Left lung (tissue), 10 donors: ENCODE results near the gene FAM120B. TPM values are rescaled to one million over a fixed set of nuclear protein-coding genes. Genes with fewer than 3 reads are reported as not detected.
A peak's percentile ranks its signal among the peaks of the same experiment; 100 is the strongest.

Experiments used
- ATAC-seq: fragments of 200-7000 bp; cut with Tn5 transposase; one replicate; pipeline ENCODE4 v1.9.1; 2020; ENCODE audit warnings: moderate library complexity
- DNase-seq, 4 donors: peaks; one replicate each; pipeline ENCODE4 v3.0.0-alpha.2; 2013 to 2020
- H3K27ac ChIP-seq, 2 donors: fragments of 200-600 bp; sonication (generic) in 1 of 2; one replicate each; pipeline versions ENCODE4 v1.5.0 to v1.8.0; 2020 to 2021
- H3K27me3 ChIP-seq, 2 donors: fragments of 200-600 bp; sonication (generic) in 1 of 2; one replicate each; pipeline versions ENCODE4 v1.5.0 to v1.8.0; 2020 to 2021
- H3K36me3 ChIP-seq, 2 donors: fragments of 200-600 bp; sonication (generic) in 1 of 2; one replicate each; pipeline versions ENCODE4 v1.5.0 to v1.8.0; 2020 to 2021
- H3K4me1 ChIP-seq, 2 donors: fragments of 200-600 bp; one replicate each; pipeline ENCODE4 v1.8.0; 2021
- H3K4me3 ChIP-seq, 2 donors: fragments of 200-600 bp; sonication (generic) in 1 of 2; one replicate each; pipeline versions ENCODE4 v1.5.0 to v1.8.0; 2020 to 2021; ENCODE audit warnings: mild to moderate bottlenecking in 1 of 2
- H3K9me3 ChIP-seq, 2 donors: fragments of 200-600 bp; sonication (generic) in 1 of 2; one replicate each; pipeline versions ENCODE4 v1.5.0 to v1.8.0; 2020 to 2021
- intact Hi-C, 2 donors: fragments of 100-400 bp; cut with DNase I; formaldehyde crosslinking; loops; one replicate each; pipeline versions ENCODE4 v1.11.2 to v1.14.2; 2022
- polyA plus RNA-seq, 6 donors: library from polyadenylated mRNA; unstranded; fragments of 120-200 nt; gene quantifications; one replicate each; pipeline ENCODE4 v1.2.1, GENCODE V29; 2013; ENCODE audit not compliant: insufficient read length in 6 of 6
- total RNA-seq, 2 donors: library from RNA; stranded (reverse); fragmentation: NEBNext Ultra II Directional; extraction: Animal tissue kit (Norgen Biotek cat#: 25700); gene quantifications; one replicate each; pipeline ENCODE4 v1.2.1, GENCODE V29; 2021
- TF ChIP-seq, protein P1 (sequence below), 2 donors: fragments of 200-600 bp; sonication (generic) in 1 of 2; IDR thresholded peaks; one replicate each; pipeline versions ENCODE4 v1.5.0 to v1.8.0; 2021; ENCODE audit warnings: antibody characterized with exemption in 2 of 2
- donor health status: DM: no; HTN: yes; CAD: no.
- donor health status: DM: no; HTN: no; CAD: no.

FAM120B gene
- total and polyA plus RNA-seq, 8 donors = 26.6 to 37.7 (median 35.5) TPM

DNA sequence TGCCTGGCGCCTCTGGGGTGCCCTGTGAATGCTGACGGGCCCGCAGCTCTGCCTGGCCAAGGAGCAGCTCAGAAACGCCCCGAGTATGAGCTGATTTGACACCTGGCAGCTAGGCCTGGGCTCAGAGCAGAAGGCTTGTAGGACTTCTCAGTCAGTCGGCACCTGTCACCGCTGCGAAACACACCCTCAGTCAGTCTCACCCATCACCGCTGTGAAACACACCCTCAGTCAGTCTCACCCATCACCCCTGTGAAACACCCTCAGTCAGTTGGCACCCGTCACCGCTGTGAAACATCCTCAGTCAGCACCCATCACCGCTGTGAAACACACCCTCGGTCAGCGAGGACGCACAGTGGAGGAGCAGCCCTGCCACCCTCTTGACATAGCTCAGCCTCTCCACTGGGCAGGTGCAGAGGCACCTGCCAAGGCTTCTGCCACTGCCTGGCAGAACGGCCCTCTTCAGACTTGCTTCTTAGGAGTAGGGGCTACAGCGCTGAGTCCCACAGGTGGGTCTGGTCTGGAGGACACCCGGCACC lies 137.6 kb downstream of the FAM120B start:
- TF ChIP-seq, protein P1, sequence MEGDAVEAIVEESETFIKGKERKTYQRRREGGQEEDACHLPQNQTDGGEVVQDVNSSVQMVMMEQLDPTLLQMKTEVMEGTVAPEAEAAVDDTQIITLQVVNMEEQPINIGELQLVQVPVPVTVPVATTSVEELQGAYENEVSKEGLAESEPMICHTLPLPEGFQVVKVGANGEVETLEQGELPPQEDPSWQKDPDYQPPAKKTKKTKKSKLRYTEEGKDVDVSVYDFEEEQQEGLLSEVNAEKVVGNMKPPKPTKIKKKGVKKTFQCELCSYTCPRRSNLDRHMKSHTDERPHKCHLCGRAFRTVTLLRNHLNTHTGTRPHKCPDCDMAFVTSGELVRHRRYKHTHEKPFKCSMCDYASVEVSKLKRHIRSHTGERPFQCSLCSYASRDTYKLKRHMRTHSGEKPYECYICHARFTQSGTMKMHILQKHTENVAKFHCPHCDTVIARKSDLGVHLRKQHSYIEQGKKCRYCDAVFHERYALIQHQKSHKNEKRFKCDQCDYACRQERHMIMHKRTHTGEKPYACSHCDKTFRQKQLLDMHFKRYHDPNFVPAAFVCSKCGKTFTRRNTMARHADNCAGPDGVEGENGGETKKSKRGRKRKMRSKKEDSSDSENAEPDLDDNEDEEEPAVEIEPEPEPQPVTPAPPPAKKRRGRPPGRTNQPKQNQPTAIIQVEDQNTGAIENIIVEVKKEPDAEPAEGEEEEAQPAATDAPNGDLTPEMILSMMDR (IDR thresholded peaks at IDR 0.05) = no peak
- no peak overlapping the region for H3K4me3 ChIP-seq
- H3K36me3 ChIP-seq = no peaks in the 10 kb centered on the region
- H3K4me1 ChIP-seq = no peaks in the 10 kb centered on the region
- intact Hi-C loops = no loop called here
- DNase-seq (peak in 2 of 4 donors; percentile 55 to 71), ATAC-seq (peak; percentile 83)
- H3K27me3 ChIP-seq = no peaks in the 10 kb centered on the region
- no peak overlapping the region for H3K27ac ChIP-seq
- no peaks in the 10 kb centered on the region for H3K9me3 ChIP-seq

DNA sequence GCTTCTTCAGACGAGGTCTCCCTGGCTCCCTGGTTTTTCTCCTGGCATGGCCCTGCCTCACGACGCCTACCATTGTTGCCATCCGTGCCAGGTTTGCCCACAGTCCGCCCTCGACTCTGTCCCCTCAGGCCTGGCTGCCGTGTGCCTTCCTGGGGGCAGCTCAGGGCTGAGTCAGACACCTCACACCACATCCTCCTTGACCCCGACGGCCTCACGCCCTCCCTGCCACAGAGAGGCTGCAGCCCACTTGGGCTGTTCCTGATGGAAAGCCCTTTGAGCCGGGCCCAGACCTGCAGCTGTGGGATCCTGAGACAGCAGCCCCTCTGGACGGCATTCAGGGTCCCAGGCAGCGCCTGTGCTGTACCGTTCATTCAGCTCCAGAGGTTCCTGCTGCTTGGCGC lies 138.3 kb downstream of the FAM120B start:
- no peak for ATAC-seq
- TF ChIP-seq, protein P1 (IDR thresholded peaks at IDR 0.05) = no peak
- no peaks in the 10 kb centered on the region for H3K36me3 ChIP-seq

GRCh38 chr6:170445487-170445886 lies 138.9 kb downstream of the FAM120B start:
- Histone ChIP-seq H3K4me3 (no peak overlapping the region), H3K27ac (no peak overlapping the region), H3K27me3 (no peaks in the 10 kb centered on the region), H3K36me3 (no peaks in the 10 kb centered on the region), H3K9me3 (no peaks in the 10 kb centered on the region), H3K4me1 (no peaks in the 10 kb centered on the region)
- TF ChIP-seq, protein P1 (IDR thresholded peaks at IDR 0.05) = no peak
- intact Hi-C loops = no loop called here
- ATAC-seq = peak; percentile 20
- DNase-seq = peak in 3 of 4 donors; percentile 37 to 60 (median 59)

More for the DNA sequence above, 138.3 kb downstream of the FAM120B start:
- intact Hi-C loops = no loop called here
- peak in 1 of 4 donors; percentile 68 for DNase-seq
- no peak overlapping the region for H3K4me3 ChIP-seq
- no peaks in the 10 kb centered on the region for H3K9me3 ChIP-seq
- no peak overlapping the region for H3K27ac ChIP-seq
- H3K27me3 ChIP-seq = no peaks in the 10 kb centered on the region
- no peaks in the 10 kb centered on the region for H3K4me1 ChIP-seq

DNA sequence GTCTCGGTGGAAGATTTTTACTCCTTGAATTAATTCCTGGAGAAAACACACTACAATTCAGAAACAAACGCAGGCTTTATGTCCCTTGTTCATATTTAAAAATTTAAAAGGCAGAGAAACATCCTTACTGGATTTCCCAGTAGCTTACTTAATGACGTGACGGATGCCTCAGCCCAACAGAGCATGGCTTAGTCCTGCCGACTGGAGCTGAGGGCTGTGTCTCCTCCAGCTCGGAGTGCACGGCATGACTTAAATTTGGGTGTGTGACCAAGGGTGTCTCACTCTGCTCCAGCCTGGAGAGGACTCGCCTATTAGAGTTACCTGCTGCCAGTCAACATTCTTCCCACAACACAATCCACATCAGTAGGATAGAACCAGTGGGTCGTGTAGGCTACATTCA lies 139.4 kb downstream of the FAM120B start:
- Histone ChIP-seq H3K27ac (no peak overlapping the region), H3K36me3 (no peaks in the 10 kb centered on the region), H3K4me3 (no peak overlapping the region), H3K27me3 (no peaks in the 10 kb centered on the region), H3K4me1 (no peaks in the 10 kb centered on the region), H3K9me3 (no peaks in the 10 kb centered on the region)
- DNase-seq (no peak), ATAC-seq (no peak)
- intact Hi-C loops = no loop called here
- TF ChIP-seq, protein P1 (IDR thresholded peaks at IDR 0.05) = no peak

DNA sequence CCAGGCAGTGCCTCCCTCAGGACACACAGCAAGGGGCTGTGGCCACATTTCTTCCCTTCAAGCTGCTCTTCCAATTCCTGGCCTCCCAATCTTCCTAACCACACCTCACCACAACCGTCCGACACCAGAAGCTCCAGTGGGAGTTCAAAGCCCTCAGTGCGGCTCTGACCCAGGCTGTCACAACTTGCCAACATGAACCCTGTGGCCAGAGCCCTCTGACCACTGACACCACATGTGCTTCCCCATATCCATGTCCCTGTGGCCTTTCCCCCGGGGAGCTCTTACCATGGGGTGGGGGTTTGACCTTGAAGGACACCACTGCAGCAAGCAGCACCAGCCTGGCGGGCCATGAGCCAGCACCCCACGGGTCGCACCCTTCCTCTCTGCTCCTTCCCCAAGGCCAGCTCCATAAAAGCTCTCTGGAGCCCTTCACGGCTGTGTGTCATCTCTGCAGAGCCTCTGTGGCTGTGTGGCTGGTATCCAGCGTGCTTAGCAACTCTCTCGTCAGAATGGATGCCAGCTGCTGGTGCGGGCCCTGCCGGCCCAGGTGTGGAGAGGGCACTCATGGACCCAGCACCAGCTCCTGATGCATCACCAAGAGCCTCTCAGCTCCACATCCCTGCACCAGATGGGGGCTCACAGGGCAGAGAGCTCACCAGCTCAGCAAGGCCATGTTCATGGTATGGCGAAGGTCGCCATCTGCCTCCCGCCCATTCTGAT lies 140.4 kb downstream of the FAM120B start:
- no peak overlapping the region for H3K4me3 ChIP-seq
- no peak overlapping the region for H3K27ac ChIP-seq
- no peaks in the 10 kb centered on the region for H3K9me3 ChIP-seq
- no peaks in the 10 kb centered on the region for H3K27me3 ChIP-seq
- H3K4me1 ChIP-seq = no peaks in the 10 kb centered on the region
- peak in 1 of 4 donors; percentile 53 for DNase-seq
- TF ChIP-seq, protein P1 (IDR thresholded peaks at IDR 0.05) = no peak
- H3K36me3 ChIP-seq = no peaks in the 10 kb centered on the region
- ATAC-seq = no peak
- intact Hi-C loops = no loop called here
